Measurements from ENCODE around the gene PCED1A. TPM values are rescaled to one million over a fixed set of nuclear protein-coding genes. Genes with fewer than 3 reads are reported as not detected.
A peak's percentile ranks its signal among the peaks of the same experiment; 100 is the strongest.

Gene PCED1A
- 25.1 TPM for total RNA-seq
- 105 TPM for polyA plus RNA-seq
- long read RNA-seq, donor 1, partial matches to known transcripts: 5 of 5 reads
- long read RNA-seq, donor 1, other reads (novel, unspliced or antisense): 0 of 5 reads
- long read RNA-seq, donor 2, partial matches to known transcripts: 246 of 264 reads
- long read RNA-seq, donor 2, other reads (novel, unspliced or antisense): 16 of 264 reads
- long read RNA-seq, donor 3, partial matches to known transcripts: 6 of 10 reads
- long read RNA-seq, donor 3, other reads (novel, unspliced or antisense): 0 of 10 reads
- long read RNA-seq, donor 4, partial matches to known transcripts: 52 of 52 reads
- long read RNA-seq, donor 4, other reads (novel, unspliced or antisense): 0 of 52 reads
- long read RNA-seq, donor 5, partial matches to known transcripts: 130 of 142 reads
- long read RNA-seq, donor 5, other reads (novel, unspliced or antisense): 9 of 142 reads
- long read RNA-seq, donor 6, partial matches to known transcripts: 54 of 70 reads
- long read RNA-seq, donor 6, other reads (novel, unspliced or antisense): 12 of 70 reads
- long read RNA-seq, donor 7, partial matches to known transcripts: 10 of 10 reads
- long read RNA-seq, donor 7, other reads (novel, unspliced or antisense): 0 of 10 reads
- long read RNA-seq, donor 8, partial matches to known transcripts: 0 of 1 reads
- long read RNA-seq, donor 8, other reads (novel, unspliced or antisense): 0 of 1 reads
- long read RNA-seq, donor 9, partial matches to known transcripts: 15 of 15 reads
- long read RNA-seq, donor 9, other reads (novel, unspliced or antisense): 0 of 15 reads
- long read RNA-seq, donor 10: 0 reads

- Histone ChIP-seq H3K4me1 (ENCODE audit: control insufficient read depth in 2 of 2, insufficient read depth in 2 of 2, low read length in 2 of 2) (peaks cover 11 to 14% of the 10 kb centered on the region in 2 donors), H3K27me3 (ENCODE audit: control insufficient read depth in 2 of 2, insufficient read depth in 1 of 2, low read length in 1 of 2) (no peaks in the 10 kb centered on the region), H3K36me3 (ENCODE audit: control insufficient read depth in 2 of 2, insufficient read depth in 2 of 2, low read length in 1 of 2) (peaks cover 0 to 6% of the 10 kb centered on the region in 2 donors), H3K9me3 (ENCODE audit: control insufficient read depth in 2 of 2, insufficient read depth in 1 of 2, low read length in 1 of 2) (no peaks in the 10 kb centered on the region), H3K27ac (ENCODE audit: low read depth in 1 of 2, low read length in 1 of 2) (peak within 1 kb of the TSS; percentile 47 to 93), H3K4me3 (ENCODE audit: low read length in 2 of 2) (peak within 1 kb of the TSS; percentile 76 to 86)
- 6% methylated on average over 98 of the region's 98 CpGs for WGBS
- peak; percentile 64 to 92 (median 82) for DNase-seq (ENCODE audit: low read depth in 6 of 9, low spot score in 9 of 9)
Observed at GRCh38 chr20:2840138-2840966, at the start of gene PCED1A, which contains the start of gene VPS16. TSS of gene PCED1A (minus strand) at chr20:2840655. CDS start at chr20:2839912, 743 bp downstream. TSS of gene VPS16 (plus strand) at chr20:2840745. CDS start at chr20:2840775, 30 bp downstream.

- Histone ChIP-seq H3K27ac (ENCODE audit: low read depth in 1 of 2, low read length in 1 of 2) (no peak overlapping the region), H3K4me1 (ENCODE audit: control insufficient read depth in 2 of 2, insufficient read depth in 2 of 2, low read length in 2 of 2) (peaks cover 0 to 2% of the 10 kb centered on the region in 2 donors), H3K27me3 (ENCODE audit: control insufficient read depth in 2 of 2, insufficient read depth in 1 of 2, low read length in 1 of 2) (no peaks in the 10 kb centered on the region), H3K4me3 (ENCODE audit: low read length in 2 of 2) (no peak overlapping the region), H3K9me3 (ENCODE audit: control insufficient read depth in 2 of 2, insufficient read depth in 1 of 2, low read length in 1 of 2) (peaks cover 0 to 5% of the 10 kb centered on the region in 2 donors), H3K36me3 (ENCODE audit: control insufficient read depth in 2 of 2, insufficient read depth in 2 of 2, low read length in 1 of 2) (peaks cover 0 to 3% of the 10 kb centered on the region in 2 donors)
- 97% methylated on average over 3 of the region's 3 CpGs for WGBS
- DNase-seq (ENCODE audit: low read depth in 6 of 9, low spot score in 9 of 9): no peak
Observed at GRCh38 chr20:2889797-2890196, 49.3 kb upstream of the PCED1A start.

GRCh38 chr20:2889209-2889608 is 48.8 kb upstream of the PCED1A start:
- H3K9me3 ChIP-seq (ENCODE audit: control insufficient read depth in 2 of 2, insufficient read depth in 1 of 2, low read length in 1 of 2): peaks cover 0 to under 1% of the 10 kb centered on the region in 2 donors
- 39% methylated on average over 1 of the region's 1 CpG for WGBS
- no peak overlapping the region for H3K4me3 ChIP-seq (ENCODE audit: low read length in 2 of 2)
- peaks cover 0 to 2% of the 10 kb centered on the region in 2 donors for H3K4me1 ChIP-seq (ENCODE audit: control insufficient read depth in 2 of 2, insufficient read depth in 2 of 2, low read length in 2 of 2)
- no peak overlapping the region for H3K27ac ChIP-seq (ENCODE audit: low read depth in 1 of 2, low read length in 1 of 2)
- H3K27me3 ChIP-seq (ENCODE audit: control insufficient read depth in 2 of 2, insufficient read depth in 1 of 2, low read length in 1 of 2): no peaks in the 10 kb centered on the region
- DNase-seq (ENCODE audit: low read depth in 6 of 9, low spot score in 9 of 9): no peak
- peaks cover 0 to 3% of the 10 kb centered on the region in 2 donors for H3K36me3 ChIP-seq (ENCODE audit: control insufficient read depth in 2 of 2, insufficient read depth in 2 of 2, low read length in 1 of 2)

GRCh38 chr20:2888224-2888955 is 47.9 kb upstream of the PCED1A start:
- 89% methylated on average over 4 of the region's 4 CpGs for WGBS
- Histone ChIP-seq H3K4me3 (ENCODE audit: low read length in 2 of 2) (no peak overlapping the region), H3K4me1 (ENCODE audit: control insufficient read depth in 2 of 2, insufficient read depth in 2 of 2, low read length in 2 of 2) (peaks cover 0 to 2% of the 10 kb centered on the region in 2 donors), H3K27ac (ENCODE audit: low read depth in 1 of 2, low read length in 1 of 2) (no peak overlapping the region), H3K27me3 (ENCODE audit: control insufficient read depth in 2 of 2, insufficient read depth in 1 of 2, low read length in 1 of 2) (no peaks in the 10 kb centered on the region), H3K9me3 (ENCODE audit: control insufficient read depth in 2 of 2, insufficient read depth in 1 of 2, low read length in 1 of 2) (no peaks in the 10 kb centered on the region), H3K36me3 (ENCODE audit: control insufficient read depth in 2 of 2, insufficient read depth in 2 of 2, low read length in 1 of 2) (peaks cover 0 to 3% of the 10 kb centered on the region in 2 donors)
- no peak for DNase-seq (ENCODE audit: low read depth in 6 of 9, low spot score in 9 of 9)

GRCh38 chr20:2887715-2888114 is 47.3 kb upstream of the PCED1A start:
- Histone ChIP-seq H3K36me3 (ENCODE audit: control insufficient read depth in 2 of 2, insufficient read depth in 2 of 2, low read length in 1 of 2) (peaks cover 0 to 3% of the 10 kb centered on the region in 2 donors), H3K27ac (ENCODE audit: low read depth in 1 of 2, low read length in 1 of 2) (no peak overlapping the region), H3K27me3 (ENCODE audit: control insufficient read depth in 2 of 2, insufficient read depth in 1 of 2, low read length in 1 of 2) (no peaks in the 10 kb centered on the region), H3K9me3 (ENCODE audit: control insufficient read depth in 2 of 2, insufficient read depth in 1 of 2, low read length in 1 of 2) (no peaks in the 10 kb centered on the region), H3K4me1 (ENCODE audit: control insufficient read depth in 2 of 2, insufficient read depth in 2 of 2, low read length in 2 of 2) (peaks cover 0 to 2% of the 10 kb centered on the region in 2 donors), H3K4me3 (ENCODE audit: low read length in 2 of 2) (no peak overlapping the region)
- 99% methylated on average over 3 of the region's 3 CpGs for WGBS
- DNase-seq (ENCODE audit: low read depth in 6 of 9, low spot score in 9 of 9): no peak

GRCh38 chr20:2883726-2884637 is 43.5 kb upstream of the PCED1A start:
- no peak for DNase-seq (ENCODE audit: low read depth in 6 of 9, low spot score in 9 of 9)
- no peaks in the 10 kb centered on the region for H3K9me3 ChIP-seq (ENCODE audit: control insufficient read depth in 2 of 2, insufficient read depth in 1 of 2, low read length in 1 of 2)
- H3K27me3 ChIP-seq (ENCODE audit: control insufficient read depth in 2 of 2, insufficient read depth in 1 of 2, low read length in 1 of 2): no peaks in the 10 kb centered on the region
- peaks cover 0 to 2% of the 10 kb centered on the region in 2 donors for H3K4me1 ChIP-seq (ENCODE audit: control insufficient read depth in 2 of 2, insufficient read depth in 2 of 2, low read length in 2 of 2)
- H3K27ac ChIP-seq (ENCODE audit: low read depth in 1 of 2, low read length in 1 of 2): no peak overlapping the region
- H3K4me3 ChIP-seq (ENCODE audit: low read length in 2 of 2): no peak overlapping the region
- no peaks in the 10 kb centered on the region for H3K36me3 ChIP-seq (ENCODE audit: control insufficient read depth in 2 of 2, insufficient read depth in 2 of 2, low read length in 1 of 2)
- WGBS: 79% methylated on average over 3 of the region's 3 CpGs

- no peaks in the 10 kb centered on the region for H3K27me3 ChIP-seq (ENCODE audit: control insufficient read depth in 2 of 2, insufficient read depth in 1 of 2, low read length in 1 of 2)
- 99% methylated on average over 7 of the region's 7 CpGs for WGBS
- no peak overlapping the region for H3K4me3 ChIP-seq (ENCODE audit: low read length in 2 of 2)
- no peaks in the 10 kb centered on the region for H3K9me3 ChIP-seq (ENCODE audit: control insufficient read depth in 2 of 2, insufficient read depth in 1 of 2, low read length in 1 of 2)
- H3K27ac ChIP-seq (ENCODE audit: low read depth in 1 of 2, low read length in 1 of 2): no peak overlapping the region
- no peak for DNase-seq (ENCODE audit: low read depth in 6 of 9, low spot score in 9 of 9)
- peaks cover 0 to 2% of the 10 kb centered on the region in 2 donors for H3K36me3 ChIP-seq (ENCODE audit: control insufficient read depth in 2 of 2, insufficient read depth in 2 of 2, low read length in 1 of 2)
- peaks cover 3 to 6% of the 10 kb centered on the region in 2 donors for H3K4me1 ChIP-seq (ENCODE audit: control insufficient read depth in 2 of 2, insufficient read depth in 2 of 2, low read length in 2 of 2)
Observed at GRCh38 chr20:2880650-2881049, 40.2 kb upstream of the PCED1A start.

Data from thymus (tissue), 14 donors.